GM21390 (cell line): ENCODE data around the gene KDM6A.
"Not testable (repeated sequence)": the region's sequence is repeated elsewhere in the genome, so short reads cannot be mapped to it uniquely, and the experiment has no call there.

Experiments used
- ATAC-seq: cut with Tn5 transposase; IDR thresholded peaks from one replicate; pipeline ENCODE4 v1.9.1; 2021; ENCODE audit not compliant: unreplicated experiment

The KDM6A gene

DNA sequence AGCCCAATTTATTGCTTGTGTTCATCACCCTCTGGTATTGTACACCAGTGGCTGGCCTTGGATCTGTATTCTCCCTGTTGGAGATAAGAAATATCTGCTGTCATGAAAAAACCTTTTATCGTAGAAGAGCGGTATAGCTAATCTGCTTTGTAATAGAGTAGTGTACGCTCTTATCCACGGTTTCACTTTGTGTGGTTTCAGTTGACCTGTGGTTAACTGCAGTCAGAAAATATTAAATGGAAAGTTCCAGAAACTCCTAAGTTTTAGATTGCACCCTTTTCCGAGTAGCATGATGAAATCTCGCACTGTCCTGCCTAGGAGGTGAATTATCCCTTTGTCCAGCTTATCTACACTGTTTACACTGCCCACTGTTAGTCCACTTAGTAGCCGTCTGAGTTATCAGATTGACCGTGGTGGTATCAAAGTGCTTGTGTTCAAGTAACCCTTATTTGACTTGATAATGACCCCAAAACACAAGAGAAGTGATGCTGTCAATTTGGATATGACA, 42.4 kb downstream of the KDM6A start:
- ATAC-seq = no peak

DNA sequence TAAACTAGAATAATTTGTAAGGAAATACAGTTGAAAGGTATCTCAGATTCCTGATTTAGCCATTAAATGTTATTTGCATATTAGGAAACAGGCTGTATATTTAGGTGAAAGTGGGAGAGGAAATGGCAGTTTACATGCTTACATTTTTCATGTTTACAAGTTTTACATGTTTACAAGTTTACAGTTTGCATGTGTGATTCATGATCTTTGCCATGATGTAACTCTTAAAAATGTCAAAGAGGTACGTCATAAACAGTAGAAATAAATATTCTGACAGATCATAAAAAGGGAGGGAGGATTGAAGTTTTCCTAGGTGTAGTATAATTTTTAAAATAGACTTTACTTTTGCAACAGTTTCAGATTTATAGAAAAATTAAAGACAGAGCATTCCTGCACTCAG, 45.7 kb downstream of the KDM6A start:
- no peak for ATAC-seq

DNA sequence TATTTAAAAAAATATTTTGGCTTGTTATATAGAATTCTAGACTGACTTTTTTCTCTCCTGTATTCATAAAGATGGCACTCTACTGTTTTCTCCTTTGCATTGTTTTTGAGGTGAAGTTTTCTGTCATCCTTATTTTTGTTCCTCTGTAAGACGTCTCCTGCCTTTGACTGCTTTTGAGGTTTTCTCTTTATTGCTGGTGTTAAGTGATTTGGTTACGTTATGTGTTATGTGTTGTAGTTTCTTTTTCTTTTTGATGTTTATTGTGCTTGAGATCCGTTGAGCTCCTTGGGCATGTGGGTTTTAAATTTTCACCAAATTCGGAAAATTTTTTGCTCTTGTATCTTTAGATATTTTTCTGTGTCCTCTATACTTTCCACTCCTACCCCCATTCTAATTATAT, 50.0 kb downstream of the KDM6A start:
- ATAC-seq = no peak

DNA sequence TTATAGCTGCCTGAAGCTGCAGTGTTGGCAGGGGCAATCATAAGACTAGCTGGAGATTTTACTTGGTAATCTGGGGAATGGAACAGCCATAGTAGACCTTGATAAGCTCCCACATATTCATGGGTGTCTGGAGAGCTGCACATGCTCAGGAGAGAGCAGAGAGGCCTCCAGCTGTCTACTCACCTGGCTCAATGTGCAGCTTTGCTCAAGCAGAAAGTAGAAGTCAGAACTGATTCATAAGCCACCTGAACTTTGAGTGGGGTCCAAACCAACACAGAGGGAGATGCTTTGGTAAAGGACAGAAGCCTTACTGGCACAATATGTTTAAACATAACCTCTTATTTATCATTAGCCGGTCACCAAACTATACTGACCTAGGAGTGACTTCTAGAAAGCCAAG, 54.4 kb downstream of the KDM6A start:
- ATAC-seq = no peak

DNA sequence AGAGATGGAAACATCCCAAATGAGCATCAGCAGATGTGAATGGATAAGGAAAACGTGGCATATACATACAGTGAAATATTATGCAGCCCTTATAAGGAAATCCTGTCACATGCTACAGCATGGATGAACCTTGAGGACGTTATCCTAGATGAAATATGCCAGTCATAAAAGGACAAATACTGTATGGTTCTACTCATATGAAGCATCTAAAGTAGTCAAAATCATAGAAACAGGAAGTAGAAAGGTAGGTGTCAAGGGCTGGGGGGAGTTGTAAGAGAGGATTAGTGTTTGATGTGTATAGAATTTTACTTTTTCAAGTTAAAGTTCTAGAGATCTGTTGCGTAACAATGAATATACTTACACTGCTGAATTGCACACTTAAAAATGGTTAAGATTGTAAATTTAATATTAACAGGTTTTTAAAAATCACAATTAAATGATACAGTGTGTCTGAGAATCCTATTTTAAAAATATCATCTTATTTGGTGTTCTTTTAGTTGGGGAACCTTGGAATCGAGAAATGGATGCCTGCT, 58.5 kb downstream of the KDM6A start:
- ATAC-seq = no peak

DNA sequence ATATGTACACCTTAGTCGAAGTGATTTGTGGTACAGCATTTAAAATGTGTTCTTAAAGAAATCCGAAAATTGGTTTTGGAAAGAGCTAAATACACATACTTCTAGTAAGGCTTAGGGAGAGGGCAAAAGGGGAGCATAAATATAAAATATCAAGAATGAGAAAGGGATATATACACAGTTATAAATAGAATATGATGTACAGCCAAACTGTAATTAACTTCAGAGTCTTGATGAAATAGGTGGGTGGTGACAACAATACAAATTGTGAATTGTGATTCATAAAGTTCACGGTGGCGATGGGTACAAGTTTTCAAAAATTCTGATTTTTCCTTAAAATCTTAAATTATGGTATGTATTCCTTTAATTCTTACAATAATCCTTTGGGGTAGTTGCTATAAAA, 62.2 kb downstream of the KDM6A start:
- no peak for ATAC-seq

DNA sequence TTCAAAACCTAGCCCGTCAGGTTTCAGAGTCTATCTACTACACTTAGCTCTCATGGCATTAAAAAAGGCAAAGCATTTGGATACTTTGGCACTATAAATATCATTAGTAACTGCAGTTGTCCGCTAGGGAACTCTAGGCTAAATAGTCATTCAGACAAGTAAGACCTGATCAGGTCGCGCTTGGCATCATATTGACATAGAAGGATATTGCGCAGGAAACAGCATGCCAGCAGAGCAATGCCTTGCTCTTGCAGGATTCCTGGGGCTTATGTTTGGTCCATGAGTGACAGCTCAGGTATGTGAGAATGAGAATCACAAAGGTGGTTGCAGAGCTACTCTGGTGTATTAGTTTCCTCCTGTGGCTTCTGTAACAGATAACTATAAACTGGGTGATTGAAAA, 62.7 kb downstream of the KDM6A start:
- no peak for ATAC-seq

DNA sequence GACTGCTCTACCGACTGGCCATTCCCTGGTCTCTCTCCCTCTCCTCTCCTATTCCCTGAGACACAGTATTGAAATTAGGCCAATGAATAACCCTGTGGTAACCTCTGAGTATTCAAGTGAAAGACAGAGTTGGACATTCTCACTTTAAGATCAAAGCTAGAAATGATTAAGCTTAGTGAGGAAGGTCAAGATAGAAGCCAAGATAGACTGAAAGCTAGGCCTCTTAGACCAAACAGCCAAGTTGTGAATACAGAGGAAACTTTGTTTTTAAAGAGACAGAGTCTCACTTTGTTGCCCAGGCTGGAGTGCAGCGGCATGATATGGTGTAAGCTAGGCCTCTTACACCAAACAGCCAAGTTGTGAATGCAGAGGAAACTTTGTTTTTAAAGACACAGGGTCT, 64.6 kb downstream of the KDM6A start:
- ATAC-seq = no peak

DNA sequence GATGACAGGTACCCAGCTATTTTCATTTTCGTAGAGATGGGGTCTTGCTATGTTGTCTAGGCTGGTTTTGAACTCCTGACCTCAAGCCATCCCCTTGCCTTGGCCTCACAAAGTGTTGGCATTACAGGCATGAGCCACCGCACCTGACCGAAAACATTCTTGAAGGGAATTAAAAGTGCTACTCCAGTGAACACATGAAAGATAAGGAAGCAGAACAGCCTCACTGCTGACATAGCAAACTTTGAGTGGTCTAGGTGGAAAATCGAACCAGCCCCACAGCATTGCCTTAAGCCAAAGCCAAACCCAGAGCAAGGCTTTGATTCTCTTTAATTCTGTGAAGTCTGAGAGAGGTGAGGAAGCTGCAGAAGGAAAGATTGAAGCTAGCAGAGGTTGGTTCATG, 65.1 kb downstream of the KDM6A start:
- ATAC-seq = no peak

DNA sequence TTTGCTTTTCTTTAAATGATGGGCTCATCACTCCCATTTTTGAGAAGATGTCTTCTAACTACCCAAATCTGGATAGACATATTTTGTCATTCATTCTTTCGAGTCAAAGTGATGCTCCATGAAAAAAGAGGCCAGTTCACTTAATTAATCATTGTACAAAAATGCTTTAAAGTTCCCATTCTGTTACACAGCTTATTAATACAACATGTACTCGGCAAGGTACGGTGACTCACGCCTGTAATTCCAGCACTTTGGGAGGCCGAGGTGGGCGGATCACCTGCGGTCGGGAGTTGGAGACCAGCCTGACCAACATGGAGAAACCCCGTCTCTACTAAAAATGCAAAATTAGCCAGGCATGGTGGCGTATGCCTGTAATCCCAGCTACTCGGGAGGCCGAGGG, 67.6 kb downstream of the KDM6A start:
- not testable (repeated sequence) for ATAC-seq

DNA sequence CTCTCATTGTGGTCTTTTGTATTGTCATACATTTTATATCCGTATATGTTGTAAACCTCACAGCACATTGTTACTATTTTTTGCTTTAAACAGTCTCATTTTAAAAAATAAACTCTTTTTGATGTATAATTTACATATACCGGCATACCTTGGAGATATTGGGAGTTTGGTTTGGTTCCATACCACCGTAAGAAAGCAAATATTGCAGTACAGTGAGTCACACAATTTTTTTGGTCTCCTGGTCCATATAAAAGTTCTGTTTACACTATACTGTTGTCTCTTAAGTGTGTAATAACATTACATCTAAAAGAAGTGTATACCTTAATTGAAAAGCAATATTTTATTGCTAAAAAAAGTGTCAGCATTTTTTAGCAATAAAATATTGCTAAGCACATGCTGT, 70.0 kb downstream of the KDM6A start:
- no peak for ATAC-seq

DNA sequence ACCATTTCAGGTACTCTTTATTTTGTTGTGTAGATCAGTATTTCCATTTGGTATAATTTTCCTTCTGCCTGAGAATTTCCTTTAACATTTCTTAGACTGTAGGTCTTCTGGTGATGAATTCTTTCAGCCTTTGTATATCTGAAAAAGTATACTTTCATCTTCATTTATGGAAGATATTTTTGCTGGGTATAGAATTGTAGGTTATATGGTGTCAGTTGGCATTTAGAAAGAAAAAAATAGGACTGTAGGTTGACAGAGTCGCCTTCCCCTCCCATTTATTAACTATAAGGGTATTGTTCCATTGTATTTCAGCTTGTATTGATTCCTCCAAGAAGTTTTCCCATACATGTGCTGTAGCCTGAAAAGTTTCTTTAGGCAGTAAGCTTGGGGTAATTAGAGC, 71.9 kb downstream of the KDM6A start:
- no peak for ATAC-seq

DNA sequence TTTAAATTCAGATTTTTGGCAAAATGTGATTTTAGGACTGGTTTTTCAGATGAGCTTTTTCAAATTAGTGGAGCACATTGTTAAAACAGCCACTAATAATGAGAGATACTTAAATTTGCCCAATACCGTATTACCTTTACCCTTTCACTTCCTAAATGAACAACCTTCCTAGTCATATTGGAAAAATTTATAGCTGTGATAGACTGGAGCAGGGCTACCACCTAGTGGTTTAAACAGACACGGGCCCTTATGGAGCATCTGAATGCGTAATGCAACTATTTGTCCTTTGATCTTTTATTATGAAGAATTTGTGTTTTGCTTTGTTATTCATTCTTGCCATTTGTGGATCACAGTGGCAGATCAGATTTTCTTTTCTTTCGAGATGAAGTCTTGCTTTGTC, 72.7 kb downstream of the KDM6A start:
- no peak for ATAC-seq

DNA sequence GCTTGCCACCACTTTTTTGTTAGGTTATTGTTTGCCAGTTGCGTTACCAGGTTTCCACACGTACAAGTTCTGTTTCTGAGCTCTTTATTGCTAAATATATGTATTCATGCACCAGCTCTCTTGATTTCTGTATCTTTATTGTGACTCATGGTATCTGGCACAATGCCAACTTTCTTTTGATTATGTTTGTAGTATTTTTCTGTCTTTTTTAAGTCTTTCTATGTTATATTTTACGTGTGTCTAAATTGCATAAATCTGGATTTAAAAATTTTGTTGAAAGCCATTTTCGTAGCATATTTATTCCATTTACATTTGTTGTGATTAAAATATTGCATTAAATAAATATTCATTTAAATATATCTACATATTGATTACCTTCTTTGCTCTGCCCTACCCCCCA, 73.8 kb downstream of the KDM6A start:
- no peak for ATAC-seq

DNA sequence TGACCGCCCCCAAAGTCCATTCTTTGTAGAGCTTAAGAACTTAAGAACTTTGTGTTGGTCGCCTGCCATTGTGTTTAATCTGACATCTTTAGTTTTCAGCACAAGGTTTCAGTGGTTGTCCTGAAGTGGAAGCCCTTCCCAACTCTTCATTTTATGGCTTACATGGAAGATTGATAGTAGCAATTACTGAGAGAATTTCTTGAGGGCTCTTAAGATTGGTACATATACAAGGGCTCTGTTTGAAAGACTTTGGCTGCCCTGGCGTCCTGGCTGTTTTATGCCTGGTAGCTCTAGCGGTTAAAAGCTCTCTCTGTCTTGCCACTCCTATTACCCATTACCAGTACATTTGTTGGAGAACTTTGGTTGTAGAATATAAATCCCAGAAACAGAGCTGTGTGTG, 75.0 kb downstream of the KDM6A start:
- no peak for ATAC-seq

DNA sequence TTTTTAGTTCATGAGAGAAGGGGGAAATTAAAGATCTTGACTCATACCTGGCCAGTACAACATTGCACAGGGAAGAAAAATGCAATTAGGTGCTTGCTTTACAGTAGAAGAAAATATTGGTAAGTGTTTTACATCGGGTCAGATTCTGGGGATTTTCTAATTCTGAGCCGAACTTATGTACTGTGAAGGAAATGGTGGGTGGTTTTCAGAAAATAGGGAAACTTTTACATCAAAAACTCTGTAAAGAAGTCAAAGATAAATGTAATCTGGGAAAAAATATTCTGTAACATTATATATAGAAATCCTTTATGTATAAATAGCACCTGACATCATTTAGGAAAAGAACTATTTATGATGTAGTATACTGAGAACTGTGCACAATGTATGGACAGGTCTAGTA, 75.4 kb downstream of the KDM6A start:
- ATAC-seq = no peak

DNA sequence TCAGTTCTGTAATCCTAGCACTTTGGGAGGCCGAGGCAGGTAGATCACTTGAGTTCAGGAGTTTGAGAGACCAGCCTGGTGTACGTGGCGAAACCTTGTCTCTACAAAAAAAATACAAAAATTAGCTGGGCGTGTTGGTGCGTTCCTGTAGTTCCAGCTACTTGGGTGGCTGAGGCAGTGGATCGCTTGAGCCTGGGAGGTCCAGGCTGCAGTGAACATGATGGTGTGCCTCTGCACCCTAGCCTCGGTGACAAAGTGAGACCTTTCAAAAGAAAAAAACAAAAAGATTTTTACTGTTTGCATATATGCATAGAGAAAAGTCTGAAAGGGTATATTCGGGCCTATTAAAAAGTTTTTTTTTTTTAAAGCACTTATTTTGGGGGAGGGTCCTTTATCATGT, 76.1 kb downstream of the KDM6A start:
- no peak for ATAC-seq

DNA sequence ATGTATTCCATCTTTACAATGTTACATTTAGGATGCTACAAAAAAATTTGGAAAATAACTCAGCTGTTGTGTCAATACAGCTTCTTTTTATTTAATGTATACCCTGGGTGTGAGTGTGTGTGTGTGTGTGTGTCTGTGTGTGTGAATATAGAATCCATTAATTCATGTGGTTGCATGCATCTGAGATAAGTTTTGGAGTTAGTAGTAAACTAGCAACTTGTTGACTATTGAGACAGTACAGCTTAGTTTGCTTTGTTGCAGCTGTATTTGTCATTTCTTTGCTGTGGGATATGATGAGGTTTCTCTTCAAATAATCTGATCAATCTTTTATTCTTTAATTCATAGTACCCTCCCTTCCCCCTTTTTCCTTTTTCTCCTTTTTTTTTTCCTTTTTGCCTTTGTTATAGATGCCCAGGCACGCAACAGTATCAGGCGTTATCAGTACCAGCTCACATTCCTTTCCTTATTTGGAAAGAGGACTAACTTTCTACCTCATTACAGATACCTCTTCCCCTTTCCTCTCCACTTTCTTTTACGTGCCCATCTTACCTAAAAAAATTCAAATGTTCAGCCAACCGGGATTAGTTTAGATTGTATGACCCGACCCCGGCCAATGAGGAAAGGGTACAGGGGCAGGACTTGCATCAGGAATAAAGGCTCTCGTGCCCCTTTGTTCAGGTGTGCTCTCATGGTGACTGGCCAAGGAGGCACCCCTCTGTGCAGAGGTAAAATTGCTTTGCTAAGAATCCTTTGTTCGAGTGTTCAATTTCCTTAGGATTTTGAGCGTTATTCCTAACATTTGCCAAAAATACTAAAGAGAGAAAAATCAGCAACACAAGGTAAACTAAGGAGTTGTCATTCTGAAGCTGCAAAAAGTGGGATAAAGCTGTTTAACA, 77.7 kb downstream of the KDM6A start:
- not testable (repeated sequence) for ATAC-seq

DNA sequence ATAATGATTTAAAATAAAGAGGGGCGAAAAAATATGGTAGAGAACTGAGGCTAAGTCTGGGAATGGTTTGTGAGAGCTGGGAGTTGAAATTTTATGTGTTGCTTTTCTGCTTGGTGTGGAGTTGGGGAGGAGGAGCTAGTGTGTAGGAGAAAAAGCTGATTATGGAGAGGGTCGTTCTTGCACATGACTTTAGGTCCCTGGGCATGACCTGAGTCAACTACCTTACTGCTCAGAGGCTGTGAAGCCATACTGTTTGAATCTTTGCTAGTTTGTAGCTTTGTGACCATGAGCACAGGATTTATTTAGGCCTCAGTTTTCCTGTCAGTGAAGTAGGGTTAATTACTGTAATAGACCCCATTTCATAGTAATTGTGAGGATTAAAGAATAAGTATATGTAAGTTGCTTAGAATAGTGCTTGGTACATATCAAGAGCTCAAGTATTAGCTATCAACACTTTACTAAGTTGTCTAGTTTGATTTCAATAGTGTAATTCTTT, 78.6 kb downstream of the KDM6A start:
- no peak for ATAC-seq

DNA sequence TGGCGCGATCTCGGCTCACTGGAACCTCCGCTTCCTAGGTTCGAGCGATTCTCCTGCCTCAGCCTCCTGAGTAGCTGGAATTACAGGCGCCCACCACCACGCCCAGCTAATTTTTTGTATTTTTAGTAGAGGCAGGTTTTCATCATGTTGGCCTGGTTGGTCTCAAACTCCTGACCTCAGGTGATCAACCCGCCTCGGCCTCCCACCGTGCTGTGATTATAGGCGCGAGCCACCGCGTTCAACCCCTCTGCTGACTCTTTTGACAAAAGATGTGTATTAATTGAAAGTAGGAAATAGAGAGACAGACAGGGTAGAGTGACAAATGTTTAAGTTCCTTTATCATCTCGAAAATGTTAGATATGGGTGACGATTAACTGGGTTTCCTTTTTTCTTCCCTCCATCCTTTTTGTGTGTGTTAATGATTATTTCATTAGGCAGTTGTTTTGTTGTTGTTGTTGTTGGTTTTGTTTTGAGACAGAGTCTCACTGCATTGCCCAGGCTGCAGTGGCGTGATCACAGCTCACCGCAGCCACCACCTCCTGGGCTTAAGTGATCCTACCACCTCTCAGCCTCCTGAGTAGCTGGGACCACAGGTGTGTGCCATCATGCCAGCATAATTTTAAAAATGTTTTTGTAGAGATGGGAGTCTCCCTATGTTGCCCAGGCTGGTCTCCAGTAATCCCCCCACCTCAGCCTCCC, 79.5 kb downstream of the KDM6A start:
- ATAC-seq = no peak

DNA sequence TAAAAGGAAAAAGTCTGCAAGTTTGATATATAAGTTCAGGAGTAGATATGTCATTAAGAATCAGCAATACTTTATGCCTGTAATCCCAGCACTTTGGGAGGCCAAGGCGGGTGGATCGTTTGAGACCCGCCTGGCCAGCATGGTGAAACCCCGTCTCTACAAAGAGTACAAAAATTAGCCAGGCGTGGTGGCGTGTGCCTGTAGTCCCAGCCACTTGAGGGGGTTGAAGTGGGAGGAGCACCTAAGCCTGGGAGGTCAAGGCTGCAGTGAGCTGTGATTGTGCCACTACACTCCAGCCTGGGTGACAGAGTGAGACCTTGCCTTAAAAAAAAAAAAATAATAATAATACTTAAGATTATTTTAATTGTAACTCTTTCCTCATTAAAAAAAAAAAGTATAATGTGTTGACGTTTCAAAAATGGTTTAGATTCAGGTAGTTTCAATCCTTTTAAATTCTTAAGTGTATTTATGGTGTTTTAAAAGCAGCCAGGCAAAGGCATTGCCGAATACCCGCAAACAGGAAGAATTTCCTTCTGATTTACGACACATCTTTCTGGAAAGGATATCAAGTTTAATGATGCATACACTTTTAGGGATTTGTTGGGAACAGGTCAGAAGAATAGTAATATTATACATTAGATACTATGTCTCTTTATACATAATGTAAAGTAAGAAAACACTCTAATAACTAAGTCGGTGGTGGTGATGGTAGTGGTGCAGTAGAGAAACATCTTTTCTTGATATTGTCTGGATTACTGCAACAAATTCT, 80.9 kb downstream of the KDM6A start:
- ATAC-seq = no peak
